Loucy (cell line): Measurements from ENCODE around the gene LETM1.

Source experiments
- EZH2phosphoT487 ChIP-seq: fragments of 200-600 bp; IDR thresholded peaks from 2 replicates; pipeline ENCODE4 v1.6.1; 2018; ENCODE audit warnings: antibody characterized with exemption, mild to moderate bottlenecking, moderate library complexity, borderline replicate concordance
- TF ChIP-seq, protein P1 (sequence below): fragments of 200-600 bp; sonication (generic); conservative IDR thresholded peaks from 2 replicates; pipeline ENCODE4 v1.5.1; 2014; ENCODE audit warnings: mild to moderate bottlenecking, antibody characterized with exemption, low read length

DNA sequence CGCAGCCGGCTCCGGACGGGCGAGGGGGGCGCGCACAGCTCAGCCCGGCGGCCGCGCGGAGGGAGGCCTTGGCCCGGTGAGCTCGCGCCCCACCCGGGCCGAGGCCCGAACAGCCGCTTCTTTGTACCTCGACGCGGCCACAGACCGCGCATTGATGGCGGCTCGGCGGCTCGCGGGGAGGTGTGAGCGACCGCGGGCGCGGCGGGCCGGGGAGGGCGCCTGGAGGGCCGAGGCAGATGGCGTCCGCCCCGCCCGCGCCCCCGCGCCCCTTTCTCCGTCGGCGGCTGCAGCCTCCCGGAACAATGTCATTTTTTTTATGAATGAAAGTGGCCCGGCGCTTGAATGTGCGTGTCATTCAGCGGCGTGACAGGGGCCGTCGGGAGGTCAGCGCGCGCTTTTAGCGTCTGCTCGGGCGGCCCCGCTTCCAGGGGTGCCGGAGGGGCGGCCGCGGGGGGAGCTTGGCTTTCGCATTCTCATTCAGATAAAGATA is 61.1 kb downstream of the LETM1 start:
- TF ChIP-seq, protein P1, sequence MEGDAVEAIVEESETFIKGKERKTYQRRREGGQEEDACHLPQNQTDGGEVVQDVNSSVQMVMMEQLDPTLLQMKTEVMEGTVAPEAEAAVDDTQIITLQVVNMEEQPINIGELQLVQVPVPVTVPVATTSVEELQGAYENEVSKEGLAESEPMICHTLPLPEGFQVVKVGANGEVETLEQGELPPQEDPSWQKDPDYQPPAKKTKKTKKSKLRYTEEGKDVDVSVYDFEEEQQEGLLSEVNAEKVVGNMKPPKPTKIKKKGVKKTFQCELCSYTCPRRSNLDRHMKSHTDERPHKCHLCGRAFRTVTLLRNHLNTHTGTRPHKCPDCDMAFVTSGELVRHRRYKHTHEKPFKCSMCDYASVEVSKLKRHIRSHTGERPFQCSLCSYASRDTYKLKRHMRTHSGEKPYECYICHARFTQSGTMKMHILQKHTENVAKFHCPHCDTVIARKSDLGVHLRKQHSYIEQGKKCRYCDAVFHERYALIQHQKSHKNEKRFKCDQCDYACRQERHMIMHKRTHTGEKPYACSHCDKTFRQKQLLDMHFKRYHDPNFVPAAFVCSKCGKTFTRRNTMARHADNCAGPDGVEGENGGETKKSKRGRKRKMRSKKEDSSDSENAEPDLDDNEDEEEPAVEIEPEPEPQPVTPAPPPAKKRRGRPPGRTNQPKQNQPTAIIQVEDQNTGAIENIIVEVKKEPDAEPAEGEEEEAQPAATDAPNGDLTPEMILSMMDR, result no peak
- no peak for TF ChIP-seq EZH2phosphoT487
